ENCODE results near the gene ANAPC4.

Gene ANAPC4

GRCh38 chr4:25440478-25441030, 63.5 kb downstream of the ANAPC4 start:
- DNase-seq, result no peak

GRCh38 chr4:25441519-25442117, 64.6 kb downstream of the ANAPC4 start:
- DNase-seq, result no peak

- DNase-seq, result no peak
Measured at GRCh38 chr4:25442863-25443307, 65.8 kb downstream of the ANAPC4 start.

GRCh38 chr4:25443851-25444250, 66.8 kb downstream of the ANAPC4 start:
- DNase-seq, result no peak

- no peak for DNase-seq
Measured at GRCh38 chr4:25446611-25447010, 69.5 kb downstream of the ANAPC4 start.

- no peak for DNase-seq
Measured at GRCh38 chr4:25448379-25449109, 71.5 kb downstream of the ANAPC4 start.

GRCh38 chr4:25449270-25449669, 72.2 kb downstream of the ANAPC4 start:
- DNase-seq, result no peak

- DNase-seq, result no peak
Measured at GRCh38 chr4:25449688-25450087, 72.6 kb downstream of the ANAPC4 start.

GRCh38 chr4:25450491-25450901, 73.4 kb downstream of the ANAPC4 start:
- no peak for DNase-seq

GRCh38 chr4:25451676-25452075, 74.6 kb downstream of the ANAPC4 start:
- no peak for DNase-seq

GRCh38 chr4:25452081-25452480, 75.0 kb downstream of the ANAPC4 start:
- no peak for DNase-seq

- DNase-seq, result no peak
Measured at GRCh38 chr4:25454476-25454875, 77.4 kb downstream of the ANAPC4 start.

- no peak for DNase-seq
Measured at GRCh38 chr4:25457053-25457715, 80.1 kb downstream of the ANAPC4 start.

- DNase-seq, result no peak
Measured at GRCh38 chr4:25466966-25467697, 90.1 kb downstream of the ANAPC4 start.

GRCh38 chr4:25467843-25468242, 90.8 kb downstream of the ANAPC4 start:
- no peak for DNase-seq

Data from activated CD8-positive, alpha-beta memory T cell treated with anti-CD3 and anti-CD28 coated beads, Interleukin-2, amount 50 U/mL, for 48 hours (primary cell).